ENCODE results near the gene DSN1.
A peak's percentile ranks its signal among the peaks of the same experiment; 100 is the strongest.
"Not testable (repeated sequence)": the region's sequence is repeated elsewhere in the genome, so short reads cannot be mapped to it uniquely, and the experiment has no call there.

Gene DSN1, protein sequence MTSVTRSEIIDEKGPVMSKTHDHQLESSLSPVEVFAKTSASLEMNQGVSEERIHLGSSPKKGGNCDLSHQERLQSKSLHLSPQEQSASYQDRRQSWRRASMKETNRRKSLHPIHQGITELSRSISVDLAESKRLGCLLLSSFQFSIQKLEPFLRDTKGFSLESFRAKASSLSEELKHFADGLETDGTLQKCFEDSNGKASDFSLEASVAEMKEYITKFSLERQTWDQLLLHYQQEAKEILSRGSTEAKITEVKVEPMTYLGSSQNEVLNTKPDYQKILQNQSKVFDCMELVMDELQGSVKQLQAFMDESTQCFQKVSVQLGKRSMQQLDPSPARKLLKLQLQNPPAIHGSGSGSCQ

GRCh38 chr20:36773597-36774390, at the start of gene DSN1:
Gene DSN1 (minus strand): TSS chr20:36773763. CDS start chr20:36771458, 2,305 bp downstream.
- DNase-seq, result peak; percentile 98

DNA sequence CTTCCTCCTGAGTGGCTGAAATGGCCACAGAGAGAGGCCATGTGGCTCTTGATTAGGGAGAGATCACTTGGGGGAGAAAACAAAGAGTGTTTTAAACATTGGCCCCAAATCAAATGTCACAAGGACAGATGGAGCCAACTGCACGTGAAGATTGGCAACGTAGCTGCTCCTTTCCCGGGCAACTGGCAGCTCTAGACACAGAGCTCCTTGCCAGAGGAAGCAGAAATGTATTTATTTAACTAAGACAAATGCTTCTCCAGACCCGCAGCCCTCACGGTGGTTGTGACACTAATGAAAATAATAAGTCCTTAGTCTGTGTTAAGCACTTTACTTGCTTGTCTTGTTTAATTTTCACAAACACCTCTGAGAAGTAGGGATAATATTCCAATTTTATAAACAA, 49.6 kb upstream of the DSN1 start:
- no peak for DNase-seq

DNA sequence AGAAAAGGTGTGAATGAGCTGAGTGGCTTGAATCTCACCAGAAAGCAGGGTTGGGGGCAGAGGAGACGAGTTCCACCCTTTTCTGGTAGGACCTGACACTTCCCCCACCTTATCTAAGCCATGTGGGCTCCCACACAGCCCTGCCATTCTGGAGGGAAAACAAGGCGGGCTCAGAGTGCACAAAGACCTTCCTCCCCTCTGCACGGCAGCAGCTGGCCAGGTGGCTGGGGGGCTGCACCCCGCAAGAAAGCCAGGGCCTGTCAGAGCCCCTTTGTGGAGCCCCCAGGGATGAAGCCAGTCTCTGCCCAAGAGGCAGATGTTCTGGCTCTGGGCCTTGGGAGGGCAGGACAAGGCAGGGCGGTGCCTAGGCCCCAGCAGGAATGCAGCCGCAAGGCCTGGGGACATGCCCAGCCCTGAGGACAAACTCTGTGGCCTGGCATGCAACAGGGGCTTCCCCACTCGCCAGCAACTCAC, 48.4 kb upstream of the DSN1 start:
- DNase-seq, result no peak

GRCh38 chr20:36820928-36821327, 47.4 kb upstream of the DSN1 start:
- DNase-seq, result no peak

- no peak for DNase-seq
Measured at GRCh38 chr20:36820073-36820472, 46.5 kb upstream of the DSN1 start.

DNA sequence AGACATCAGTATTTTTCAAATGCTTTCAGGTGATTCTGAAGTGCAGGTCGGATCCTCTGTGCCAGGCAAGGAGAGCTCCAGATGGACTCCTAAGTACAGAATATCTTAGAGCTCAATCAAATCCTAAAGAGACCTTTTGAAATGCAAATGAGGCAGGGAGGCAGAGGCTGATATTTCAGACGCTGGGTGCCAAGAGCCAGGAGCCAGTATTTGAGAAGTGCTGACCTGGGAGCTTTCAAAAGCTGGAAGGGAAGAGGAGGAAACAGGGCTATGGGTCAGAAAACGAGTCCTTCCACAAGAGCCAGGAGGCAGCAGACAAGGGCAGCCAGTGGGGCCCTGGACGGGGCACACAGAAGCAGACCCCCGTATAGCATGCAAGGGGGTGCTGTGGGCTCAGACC, 46.1 kb upstream of the DSN1 start:
- no peak for DNase-seq

GRCh38 chr20:36818861-36819260, 45.3 kb upstream of the DSN1 start:
- no peak for DNase-seq

GRCh38 chr20:36818185-36818584, 44.6 kb upstream of the DSN1 start:
- no peak for DNase-seq

- no peak for DNase-seq
Measured at GRCh38 chr20:36817496-36817895, 43.9 kb upstream of the DSN1 start.

DNA sequence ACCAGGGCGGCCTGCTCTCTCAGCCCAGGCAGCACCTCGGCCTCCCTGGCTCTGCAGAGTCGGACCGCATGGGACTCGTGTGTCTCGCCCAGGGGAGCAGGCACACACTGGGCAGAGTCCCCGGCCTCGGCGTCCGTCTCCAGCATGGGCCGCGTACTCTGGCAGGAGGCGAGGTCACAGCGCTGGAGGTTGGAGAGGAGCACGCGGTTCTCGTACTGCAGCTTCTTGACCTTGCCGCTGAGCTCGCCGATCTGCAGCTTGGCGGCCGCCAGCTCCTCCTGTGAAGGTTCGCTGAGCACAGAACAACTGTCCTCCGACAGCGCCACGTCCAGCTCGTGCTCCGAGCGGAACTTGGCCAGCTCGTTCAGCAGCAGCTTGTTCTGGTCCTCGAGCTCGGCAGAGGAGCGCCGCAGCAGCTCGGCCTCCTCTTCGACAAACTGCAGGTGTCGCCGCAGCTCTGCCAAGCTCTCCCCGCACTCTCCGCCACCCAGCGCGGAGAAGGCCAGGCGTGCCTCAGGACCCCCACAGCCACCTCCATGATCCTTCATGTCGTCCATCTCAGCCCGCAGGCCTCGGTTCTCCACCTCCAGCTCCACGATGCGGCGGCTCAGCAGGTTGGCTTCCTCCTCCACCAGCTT, 42.0 kb upstream of the DSN1 start:
- DNase-seq, result no peak

DNA sequence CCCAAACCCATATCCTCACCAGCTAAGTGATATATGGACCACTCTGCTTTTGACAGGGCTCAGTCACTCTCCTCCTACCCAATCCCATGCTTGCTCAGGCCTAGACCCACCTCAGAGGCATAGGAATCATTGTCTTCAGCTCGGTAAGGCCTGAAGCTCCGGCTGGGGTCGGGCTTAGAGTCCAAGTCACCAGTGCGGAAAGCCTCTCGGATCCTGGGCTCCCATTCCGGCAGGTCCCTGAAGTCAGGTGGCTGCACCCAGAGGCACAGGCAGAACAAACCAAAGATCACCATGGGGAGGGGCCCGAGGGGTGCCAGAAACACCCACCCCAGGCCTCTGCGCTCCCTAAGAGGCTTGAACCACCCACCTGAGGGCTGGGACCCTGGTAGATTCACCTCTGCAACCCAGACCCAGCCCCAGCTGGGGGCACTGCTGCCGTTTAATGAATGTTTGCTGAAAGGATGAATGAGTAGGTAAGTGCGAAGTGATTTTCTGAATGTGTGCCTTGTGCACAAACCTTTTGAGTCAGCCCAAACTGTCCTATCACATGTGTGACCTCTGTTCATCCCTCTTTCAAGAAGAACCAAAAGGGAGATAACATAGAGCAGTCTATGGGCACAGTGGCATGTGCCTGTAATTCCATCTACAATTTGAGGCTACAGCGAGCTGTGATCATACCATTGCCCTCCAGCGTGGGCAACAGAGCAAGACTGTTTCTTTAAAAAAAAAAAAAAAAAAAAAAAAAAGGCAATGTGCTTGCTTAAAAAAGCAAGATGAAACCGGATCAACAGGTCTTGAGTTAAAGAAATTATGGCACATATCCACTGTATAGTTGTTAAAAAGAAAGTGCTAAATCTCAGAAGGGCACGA, 39.3 kb upstream of the DSN1 start:
- DNase-seq, result no peak

- peak; percentile 73 for DNase-seq
Measured at GRCh38 chr20:36808317-36809257, 35.0 kb upstream of the DSN1 start.

GRCh38 chr20:36806049-36806448, 32.5 kb upstream of the DSN1 start:
- DNase-seq, result no peak

DNA sequence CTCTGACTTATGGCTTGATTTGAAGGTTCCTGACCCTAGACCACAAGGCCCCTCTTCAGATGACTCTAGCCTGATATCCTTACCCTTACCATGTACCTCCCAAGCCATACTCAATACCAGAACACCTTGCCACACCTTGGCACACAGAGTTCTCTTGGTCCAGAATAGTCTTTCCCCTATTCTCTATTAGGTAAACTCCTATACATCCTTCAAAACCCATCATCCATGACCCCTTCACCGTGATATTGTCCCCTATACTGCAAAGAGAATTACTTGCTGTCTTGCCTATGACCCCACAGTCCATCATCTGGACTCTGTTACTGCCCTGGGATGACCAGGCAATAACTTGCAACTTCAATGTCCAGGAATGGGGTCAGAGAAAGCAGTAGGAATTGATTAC, 31.8 kb upstream of the DSN1 start:
- no peak for DNase-seq

- no peak for DNase-seq
Measured at GRCh38 chr20:36804425-36804824, 30.9 kb upstream of the DSN1 start.

GRCh38 chr20:36802326-36803222, 29.0 kb upstream of the DSN1 start:
- DNase-seq, result no peak

DNA sequence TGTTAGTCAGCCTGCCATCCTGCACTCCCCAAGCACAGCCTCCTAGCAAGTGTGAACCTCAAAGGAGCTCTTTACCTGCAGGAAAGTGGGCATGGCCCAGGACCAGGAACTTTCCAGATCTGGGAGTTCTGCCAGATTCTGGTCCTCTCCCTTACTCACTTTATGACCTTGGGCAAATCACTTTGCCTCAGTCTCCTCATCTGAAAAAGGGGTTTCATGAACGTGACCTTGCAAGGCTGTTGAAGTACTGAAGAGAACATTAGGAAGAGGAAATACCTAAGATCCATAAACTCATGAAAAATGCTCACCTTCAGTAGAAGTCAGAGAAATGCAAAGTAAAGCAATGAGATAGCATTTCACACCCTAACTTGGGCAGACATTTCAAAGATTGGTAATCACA, 26.8 kb upstream of the DSN1 start:
- no peak for DNase-seq

- DNase-seq, result not testable (repeated sequence)
Measured at GRCh38 chr20:36799313-36799712, 25.8 kb upstream of the DSN1 start.

GRCh38 chr20:36796875-36797274, 23.3 kb upstream of the DSN1 start:
- DNase-seq, result no peak

DNA sequence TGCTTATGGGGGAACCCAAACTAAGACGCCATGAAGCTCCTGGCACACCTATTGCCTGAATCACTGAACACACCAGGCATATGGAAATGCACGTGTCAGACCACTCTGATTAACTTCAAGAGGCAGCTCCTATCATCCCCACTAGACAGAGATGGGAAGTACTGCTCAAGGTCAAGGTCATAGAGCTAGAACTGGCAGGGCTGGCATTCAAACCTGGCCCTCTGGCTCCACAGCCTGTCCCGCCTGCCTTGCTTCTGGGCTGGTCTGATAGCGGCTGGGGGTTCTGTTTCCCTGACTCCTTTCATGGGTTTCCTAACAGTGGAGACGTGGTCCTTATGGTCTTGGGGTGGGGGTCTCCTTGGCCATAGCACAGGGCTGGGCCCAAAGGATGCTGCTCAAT, 22.6 kb upstream of the DSN1 start:
- DNase-seq, result no peak
